GM21737 (cell line): ENCODE results near the gene FOXP1.
A peak's percentile ranks its signal among the peaks of the same experiment; 100 is the strongest.

Source experiments
- ATAC-seq: cut with Tn5 transposase; IDR thresholded peaks from one replicate; pipeline ENCODE4 v1.9.1; 2021; ENCODE audit warnings: mild to moderate bottlenecking, moderate library complexity; ENCODE audit not compliant: unreplicated experiment

Gene FOXP1

GRCh38 chr3:71072287-71072686, 511.2 kb downstream of the FOXP1 start:
- no peak for ATAC-seq

GRCh38 chr3:71070497-71071463, 512.7 kb downstream of the FOXP1 start:
- no peak for ATAC-seq

- no peak for ATAC-seq
These were observed 513.7 kb downstream of the FOXP1 start for GRCh38 chr3:71069797-71070196.

- ATAC-seq: no peak
These were observed 515.4 kb downstream of the FOXP1 start for GRCh38 chr3:71067977-71068654.

- no peak for ATAC-seq
These were observed 516.7 kb downstream of the FOXP1 start for GRCh38 chr3:71066849-71067261.

GRCh38 chr3:71066356-71066755, 517.2 kb downstream of the FOXP1 start:
- no peak for ATAC-seq

GRCh38 chr3:71065764-71066013, 517.8 kb downstream of the FOXP1 start:
- no peak for ATAC-seq

- peak; percentile 26 for ATAC-seq
These were observed 518.4 kb downstream of the FOXP1 start for GRCh38 chr3:71064956-71065763.

GRCh38 chr3:71064291-71064955, 519.1 kb downstream of the FOXP1 start:
- ATAC-seq: peak; percentile 45

- peak; percentile 41 for ATAC-seq
These were observed 519.7 kb downstream of the FOXP1 start for GRCh38 chr3:71063773-71064290.

- no peak for ATAC-seq
These were observed 520.4 kb downstream of the FOXP1 start for GRCh38 chr3:71062952-71063772.

- no peak for ATAC-seq
These were observed 521.2 kb downstream of the FOXP1 start for GRCh38 chr3:71062037-71062932.

- no peak for ATAC-seq
These were observed 521.9 kb downstream of the FOXP1 start for GRCh38 chr3:71061581-71061980.

- no peak for ATAC-seq
These were observed 522.5 kb downstream of the FOXP1 start for GRCh38 chr3:71061037-71061436.

- ATAC-seq: no peak
These were observed 523.0 kb downstream of the FOXP1 start for GRCh38 chr3:71060536-71060935.

GRCh38 chr3:71057526-71057894, 526.0 kb downstream of the FOXP1 start:
- no peak for ATAC-seq

- no peak for ATAC-seq
These were observed 527.2 kb downstream of the FOXP1 start for GRCh38 chr3:71056327-71056726.

GRCh38 chr3:71055257-71056001, 528.1 kb downstream of the FOXP1 start:
- ATAC-seq: no peak
